Stimulated activated CD8-positive, alpha-beta memory T cell treated with anti-CD3 and anti-CD28 coated beads, Interleukin-15, amount 100 ng/mL, for 1 hour (primary cell): Measurements from ENCODE around the gene SYT7.

Experiments
- DNase-seq: peaks from one replicate; pipeline ENCODE4 v3.0.0-alpha.2; 2020; ENCODE audit warnings: low read depth

The SYT7 gene

GRCh38 chr11:61609000-61609979 lies 28.4 kb upstream of the SYT7 start:
- DNase-seq, result no peak

- no peak for DNase-seq
Observed at GRCh38 chr11:61607920-61608599, 27.2 kb upstream of the SYT7 start.

GRCh38 chr11:61607426-61607825 lies 26.6 kb upstream of the SYT7 start:
- no peak for DNase-seq

GRCh38 chr11:61603667-61604066 lies 22.8 kb upstream of the SYT7 start:
- DNase-seq, result no peak

GRCh38 chr11:61602775-61603569 lies 22.1 kb upstream of the SYT7 start:
- DNase-seq, result no peak

- no peak for DNase-seq
Observed at GRCh38 chr11:61601512-61601911, 20.6 kb upstream of the SYT7 start.

- DNase-seq, result no peak
Observed at GRCh38 chr11:61599968-61600710, 19.3 kb upstream of the SYT7 start.

- no peak for DNase-seq
Observed at GRCh38 chr11:61598886-61599868, 18.3 kb upstream of the SYT7 start.

GRCh38 chr11:61598374-61598773 lies 17.5 kb upstream of the SYT7 start:
- DNase-seq, result no peak

- DNase-seq, result no peak
Observed at GRCh38 chr11:61596990-61597389, 16.1 kb upstream of the SYT7 start.

GRCh38 chr11:61596542-61596941 lies 15.7 kb upstream of the SYT7 start:
- DNase-seq, result no peak

GRCh38 chr11:61594907-61595257 lies 14.0 kb upstream of the SYT7 start:
- DNase-seq, result no peak

GRCh38 chr11:61593151-61593550 lies 12.3 kb upstream of the SYT7 start:
- no peak for DNase-seq

- no peak for DNase-seq
Observed at GRCh38 chr11:61592176-61592575, 11.3 kb upstream of the SYT7 start.

- no peak for DNase-seq
Observed at GRCh38 chr11:61589961-61590360, 9.1 kb upstream of the SYT7 start.

GRCh38 chr11:61588728-61589191 lies 7.9 kb upstream of the SYT7 start:
- no peak for DNase-seq

GRCh38 chr11:61587951-61588727 lies 7.3 kb upstream of the SYT7 start:
- DNase-seq, result peak; percentile 45

- peak; percentile 17 for DNase-seq
Observed at GRCh38 chr11:61587541-61587941, 6.7 kb upstream of the SYT7 start.

GRCh38 chr11:61586792-61587430 lies 6.0 kb upstream of the SYT7 start:
- DNase-seq, result no peak
